Pulmonary artery endothelial cell (primary cell): ENCODE data around the gene NDC1. TPM values are rescaled to one million over a fixed set of nuclear protein-coding genes. Genes with fewer than 3 reads are reported as not detected.
"Not testable (repeated sequence)": the region's sequence is repeated elsewhere in the genome, so short reads cannot be mapped to it uniquely, and the experiment has no call there.

Experiments
- DNase-seq: peaks from one replicate; pipeline ENCODE4 v3.0.0-alpha.2; 2011; ENCODE audit warnings: low read depth, low spot score
- total RNA-seq: library from RNA; depleted of rRNA; stranded (reverse); fragments of >200 nt; gene quantifications from 2 replicates; pipeline ENCODE4 v1.2.3, GENCODE V29; 2014

NDC1 gene
- total RNA-seq, 1 donor from 2014 or later, result 29.7 TPM

DNA sequence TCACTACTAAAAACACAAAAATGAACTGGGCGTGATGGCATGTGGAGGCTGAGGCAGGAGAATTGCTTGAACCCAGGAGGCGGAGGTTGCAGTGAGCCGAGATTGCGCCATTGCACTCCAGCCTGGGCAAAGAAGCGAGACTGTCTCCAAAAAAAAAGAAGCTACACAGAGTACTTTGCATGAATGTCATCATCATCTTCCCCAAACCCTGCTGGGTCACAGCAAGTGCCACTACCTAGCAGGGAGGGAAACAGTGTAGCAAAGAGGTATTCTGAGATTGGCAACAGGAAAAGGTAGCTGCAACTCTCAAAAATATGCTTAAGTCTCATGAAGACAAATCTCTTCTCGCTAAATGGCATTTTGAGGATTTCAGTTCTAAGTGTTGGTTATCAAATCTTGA is 12.8 kb downstream of the NDC1 start:
- no peak for DNase-seq

DNA sequence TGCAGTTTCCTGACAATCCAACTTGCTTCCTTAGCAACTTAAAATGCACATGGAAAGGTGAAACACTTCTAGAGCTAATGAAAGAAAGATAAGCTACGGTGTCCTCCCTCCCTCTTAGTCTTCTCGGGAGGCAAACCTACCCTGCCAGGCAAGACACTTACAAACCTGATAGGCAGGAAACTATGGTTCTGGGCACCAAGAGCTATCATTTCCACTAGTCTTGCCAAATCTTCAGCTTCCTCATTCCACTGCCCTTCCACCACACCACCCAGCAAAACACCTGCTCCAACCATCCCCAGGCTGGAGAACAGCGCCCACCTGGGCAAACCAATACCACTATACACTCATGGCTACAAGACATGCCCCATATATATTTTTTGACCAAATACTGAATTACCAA is 15.2 kb downstream of the NDC1 start:
- no peak for DNase-seq

DNA sequence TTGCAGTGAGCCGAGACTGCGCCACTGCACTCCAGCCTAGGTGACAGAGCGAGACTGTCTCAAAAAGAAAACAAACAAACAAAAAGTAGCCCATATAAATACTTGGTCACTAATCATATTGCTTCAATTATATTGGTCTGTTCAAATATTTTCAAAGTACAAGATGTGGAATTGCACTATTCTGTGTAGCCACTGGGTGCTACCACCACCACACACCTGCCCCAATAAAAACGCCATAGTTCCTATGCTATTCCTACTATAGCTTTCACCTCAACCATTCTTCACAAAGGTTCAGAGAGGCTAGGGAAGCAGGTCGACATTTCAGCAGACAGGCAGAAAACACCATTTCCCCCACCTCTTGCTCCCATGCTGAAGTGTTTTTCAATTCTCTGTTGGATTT is 16.7 kb downstream of the NDC1 start:
- no peak for DNase-seq

DNA sequence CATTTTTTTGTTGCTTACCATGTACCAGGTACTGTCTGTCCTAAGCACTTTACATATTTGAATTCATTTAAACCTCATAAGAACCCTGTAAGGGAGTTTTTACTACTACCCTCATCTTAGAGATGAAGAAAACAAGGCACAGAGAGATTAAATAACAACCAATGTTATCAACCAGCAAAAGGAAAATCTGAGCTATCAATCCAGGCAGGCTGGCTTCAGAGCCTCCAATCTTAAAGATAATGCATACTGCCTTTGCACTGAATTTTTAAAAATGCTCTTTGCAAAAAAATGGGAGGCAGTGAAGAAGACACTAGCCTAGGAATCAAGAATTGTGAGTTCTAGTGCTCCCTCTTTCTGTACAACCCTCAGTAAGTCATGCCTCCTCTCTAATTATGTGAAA is 18.7 kb downstream of the NDC1 start:
- DNase-seq, result no peak

DNA sequence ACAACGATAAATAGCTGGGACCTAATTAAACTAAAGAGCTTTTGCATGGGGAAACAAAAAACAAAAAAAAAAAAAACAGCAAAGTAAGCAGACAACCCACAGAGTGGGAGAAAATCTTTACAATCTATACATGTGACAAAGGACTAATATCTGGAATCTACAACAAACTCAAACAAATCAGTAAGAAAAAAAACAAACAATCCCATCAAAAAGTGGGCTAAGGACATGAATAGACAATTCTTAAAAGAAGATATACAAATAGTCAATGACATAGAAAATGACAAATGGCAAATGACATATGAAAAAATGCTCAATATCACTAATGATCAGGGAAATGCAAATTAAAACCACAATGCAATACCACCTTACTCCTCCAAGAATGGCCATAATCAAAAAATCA is 21.5 kb downstream of the NDC1 start:
- not testable (repeated sequence) for DNase-seq

DNA sequence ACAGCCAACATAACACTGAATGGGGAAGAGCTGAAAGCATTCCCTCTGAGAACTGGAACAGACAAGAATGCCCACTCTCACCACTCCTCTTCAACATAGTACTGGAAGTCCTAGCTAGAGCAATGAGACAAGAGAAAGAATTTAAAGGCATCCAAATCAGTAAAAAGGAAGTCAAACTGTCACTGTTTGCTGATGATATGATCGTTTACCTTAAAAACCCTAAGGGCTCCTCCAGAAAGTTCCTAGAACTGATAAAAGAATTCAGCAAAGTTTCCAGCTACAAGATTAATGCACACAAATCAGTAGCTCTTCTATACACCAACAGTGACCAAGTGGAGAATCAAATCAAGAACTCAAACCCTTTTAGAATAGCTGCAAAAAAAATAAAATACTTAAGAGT is 22.6 kb downstream of the NDC1 start:
- not testable (repeated sequence) for DNase-seq

DNA sequence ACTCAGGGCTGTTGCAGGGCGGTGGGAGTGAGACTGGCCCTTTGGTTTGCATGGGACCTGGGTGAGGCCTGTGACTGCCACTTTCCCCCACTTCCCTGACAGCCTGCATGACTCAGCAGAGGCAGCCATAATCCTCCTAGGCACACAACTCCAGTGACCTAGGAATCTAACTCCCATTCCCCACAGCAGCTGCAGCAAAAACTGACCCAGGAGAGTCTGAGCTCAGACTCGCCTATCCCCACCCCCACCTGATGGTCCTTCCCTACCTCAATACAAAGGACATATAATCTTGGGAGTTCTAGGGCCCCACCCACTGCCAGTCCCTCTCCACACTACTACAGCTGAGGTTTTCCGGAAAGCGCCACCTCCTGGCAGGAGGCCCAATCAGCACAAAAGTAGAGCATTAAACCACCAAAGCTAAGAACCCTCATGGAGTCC is 26.7 kb downstream of the NDC1 start:
- DNase-seq, result no peak

DNA sequence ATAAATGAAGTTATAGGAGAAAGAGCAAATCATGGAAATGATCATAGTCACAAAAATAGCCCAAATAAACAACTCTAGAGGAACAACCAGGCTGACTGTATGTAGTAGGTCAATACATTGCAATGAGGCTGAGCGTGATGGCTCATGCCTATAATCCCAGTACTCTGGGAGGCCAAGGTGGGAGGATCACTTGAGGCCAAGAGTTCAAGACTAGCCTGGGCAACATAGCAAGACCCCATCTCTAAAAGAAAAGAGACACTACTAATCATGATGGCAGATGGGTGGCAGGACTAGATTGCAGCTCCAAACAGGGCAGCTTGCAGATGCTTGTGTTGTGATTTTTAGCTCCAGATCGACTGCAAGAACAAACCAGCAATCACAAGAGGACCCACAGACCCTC is 27.6 kb downstream of the NDC1 start:
- DNase-seq, result no peak

DNA sequence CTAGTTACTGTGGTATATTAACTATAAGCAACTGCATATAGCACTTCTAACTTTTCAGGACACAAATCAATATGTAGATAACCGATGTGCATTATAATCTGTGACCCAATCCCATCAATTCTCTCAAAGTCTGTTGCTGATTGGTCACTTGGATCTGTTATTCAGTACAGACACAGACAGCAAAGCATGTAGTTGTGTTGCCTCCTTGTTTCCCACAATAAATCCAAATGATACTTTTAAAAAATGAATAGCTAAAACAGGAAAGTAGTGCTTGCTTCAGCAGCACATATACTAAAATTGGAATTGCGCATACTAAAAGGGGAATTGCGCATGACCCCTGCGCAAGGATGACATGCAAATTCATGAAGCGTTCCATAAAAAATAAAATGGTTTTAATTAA is 28.1 kb downstream of the NDC1 start:
- DNase-seq, result no peak

DNA sequence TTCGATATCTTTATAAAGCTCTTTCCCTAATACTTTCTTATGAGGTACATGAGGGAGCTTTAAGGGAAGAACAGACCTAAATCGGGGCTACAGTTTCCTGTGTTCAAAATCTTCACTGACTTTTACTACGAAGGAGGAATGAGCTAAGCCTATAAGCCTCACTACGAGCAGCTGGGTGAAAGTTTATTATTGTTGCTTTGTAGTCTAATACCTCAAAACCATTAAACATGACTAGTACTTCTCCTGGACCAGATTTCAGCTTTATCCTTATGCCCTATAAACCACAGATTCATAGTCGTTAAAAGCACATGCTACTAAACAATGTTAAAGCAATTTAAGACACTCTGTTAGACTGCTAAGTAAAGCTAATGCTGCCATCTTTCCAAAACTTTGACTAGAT is 30.2 kb downstream of the NDC1 start:
- DNase-seq, result no peak

DNA sequence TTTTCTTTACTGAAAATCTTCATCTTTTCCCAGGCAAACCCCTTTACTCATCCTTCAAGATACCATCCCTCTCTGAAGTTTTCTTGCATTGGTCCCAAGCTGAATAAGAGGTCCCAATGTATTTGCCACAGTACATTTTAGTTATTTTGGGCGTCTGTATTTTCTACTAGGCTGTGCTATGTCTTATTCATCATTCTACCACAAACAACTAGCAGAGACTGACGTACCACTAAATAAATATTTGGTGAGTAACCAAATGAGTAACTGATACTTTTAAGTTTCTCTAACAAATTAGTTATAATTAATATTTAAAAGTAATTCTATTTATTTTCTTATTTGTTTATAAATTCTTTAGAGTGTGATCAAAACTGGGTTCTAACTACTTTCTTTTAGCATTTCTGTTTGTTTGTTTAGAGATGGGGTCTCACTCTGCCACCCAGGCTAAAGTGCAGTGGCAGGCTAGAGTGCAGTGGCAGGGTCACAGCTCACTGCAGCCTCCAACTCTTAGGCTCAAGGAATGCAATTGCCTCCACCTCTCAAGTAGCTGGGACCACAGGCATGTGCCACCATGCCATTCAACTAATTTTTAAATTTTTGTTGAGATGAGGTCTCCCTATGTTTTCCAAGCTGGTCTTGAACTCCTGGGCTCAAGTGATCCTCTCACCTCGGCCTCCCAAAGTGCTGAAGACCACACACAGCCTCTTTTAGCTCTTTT is 33.1 kb downstream of the NDC1 start:
- DNase-seq, result no peak

DNA sequence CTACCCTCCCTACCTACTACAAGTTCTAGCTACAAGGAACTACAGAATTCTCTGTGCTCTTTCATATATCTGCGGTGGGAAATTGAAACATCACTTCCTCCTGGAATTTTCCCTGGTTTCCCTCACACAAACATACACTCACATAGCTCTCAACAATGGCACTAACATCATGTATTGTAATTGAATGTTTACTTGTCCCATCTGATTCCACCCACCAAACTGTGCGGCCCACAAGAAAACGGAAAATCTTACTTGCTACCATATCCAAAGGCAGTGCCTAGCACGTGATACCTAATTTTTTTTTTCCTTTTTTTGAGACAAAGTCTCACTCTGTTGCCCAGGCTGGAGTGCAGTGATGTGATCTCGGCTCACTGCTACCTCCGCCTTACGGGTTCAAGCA is 33.9 kb downstream of the NDC1 start:
- no peak for DNase-seq

DNA sequence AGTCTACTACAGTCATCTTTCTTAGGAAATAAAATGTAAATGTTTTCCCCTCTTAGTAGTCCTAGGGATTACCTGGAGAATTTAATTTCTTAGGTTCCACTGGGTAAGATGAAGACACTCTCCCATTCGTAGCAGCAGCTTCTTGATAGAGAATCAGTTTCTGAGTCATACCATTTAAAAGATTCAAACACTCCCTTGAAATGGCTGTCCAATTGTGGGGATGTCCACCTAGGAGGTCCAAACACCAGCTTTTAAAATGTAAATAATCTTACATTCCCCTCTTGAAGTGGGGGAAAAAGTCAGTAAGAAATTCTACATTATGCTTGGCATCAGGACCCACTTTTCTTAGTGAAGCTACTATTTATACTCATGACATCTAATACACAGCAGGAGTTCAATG is 37.5 kb downstream of the NDC1 start:
- no peak for DNase-seq

DNA sequence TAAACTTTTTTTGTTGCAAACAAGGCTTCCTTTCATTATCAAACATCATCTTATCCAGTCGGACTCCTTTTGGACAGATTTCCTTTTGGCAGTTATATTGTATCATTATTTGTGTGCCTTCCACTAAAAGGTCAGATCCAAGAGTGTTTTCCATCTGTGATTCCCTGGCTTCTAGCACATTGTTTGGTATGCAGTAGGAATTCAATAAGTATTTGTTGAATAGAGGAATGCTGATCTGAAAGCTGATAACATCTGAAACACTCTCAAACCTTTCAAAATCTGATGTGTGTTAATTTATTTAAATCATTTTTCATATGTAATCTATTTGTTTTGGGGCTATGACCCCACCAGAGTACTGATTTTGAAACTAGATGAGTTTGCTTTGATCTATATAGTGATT is 39.0 kb downstream of the NDC1 start:
- peak; percentile 43 for DNase-seq

DNA sequence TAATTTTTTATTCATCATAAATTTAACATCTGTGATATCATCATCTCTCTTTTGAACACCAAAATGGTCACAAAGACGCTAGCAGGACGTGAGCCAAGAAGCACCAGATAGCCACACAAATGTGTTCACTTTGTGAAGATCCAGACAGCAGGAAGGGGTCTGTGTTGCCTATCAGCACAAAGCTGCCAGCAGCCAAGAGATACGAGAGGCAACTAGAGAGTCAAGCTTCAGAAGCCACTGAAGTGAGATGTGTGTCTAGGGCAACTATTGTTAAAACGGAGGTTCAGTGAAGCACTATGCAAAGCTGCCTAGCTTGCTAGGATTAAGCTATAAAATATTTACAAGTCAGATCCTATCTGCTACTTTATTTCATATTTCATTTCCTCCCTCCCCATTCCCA is 45.3 kb downstream of the NDC1 start:
- no peak for DNase-seq

DNA sequence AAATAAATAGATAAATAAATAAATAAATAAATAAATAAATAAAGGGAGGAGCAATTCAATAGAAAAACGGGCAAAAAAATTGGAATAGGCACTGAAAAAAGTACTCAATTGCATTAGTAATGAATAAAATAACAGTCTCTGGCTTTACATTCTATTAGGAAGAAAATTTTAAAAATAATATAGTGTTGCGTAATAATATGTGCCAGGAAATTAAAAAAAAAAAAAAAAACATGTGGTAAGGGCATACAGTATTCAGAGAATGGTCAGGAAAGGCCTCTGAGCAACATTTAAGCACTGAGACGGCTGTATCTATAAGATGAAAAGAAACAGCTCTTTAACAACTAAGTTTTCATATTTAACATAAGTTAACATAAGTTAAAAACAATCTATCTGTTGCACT is 50.4 kb downstream of the NDC1 start:
- DNase-seq, result no peak

DNA sequence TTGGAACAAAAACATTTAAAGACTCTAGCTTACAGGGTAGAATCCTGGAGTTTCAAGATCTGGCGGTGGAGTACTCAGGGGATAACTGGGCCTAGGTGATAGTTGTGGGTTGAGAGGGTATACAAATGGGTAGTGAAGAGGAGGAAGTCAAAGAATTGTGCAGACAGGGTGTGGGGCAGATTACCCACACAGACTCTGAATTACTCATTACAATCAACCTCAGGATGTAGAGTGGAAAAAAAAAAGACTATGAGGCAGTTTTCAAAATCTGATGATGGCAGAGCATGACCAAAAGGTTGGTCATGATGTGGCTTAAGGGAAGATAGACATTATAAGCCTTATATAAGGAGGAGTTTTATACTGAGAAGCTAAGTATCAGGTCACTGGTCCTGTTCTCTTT is 55.0 kb downstream of the NDC1 start:
- no peak for DNase-seq

DNA sequence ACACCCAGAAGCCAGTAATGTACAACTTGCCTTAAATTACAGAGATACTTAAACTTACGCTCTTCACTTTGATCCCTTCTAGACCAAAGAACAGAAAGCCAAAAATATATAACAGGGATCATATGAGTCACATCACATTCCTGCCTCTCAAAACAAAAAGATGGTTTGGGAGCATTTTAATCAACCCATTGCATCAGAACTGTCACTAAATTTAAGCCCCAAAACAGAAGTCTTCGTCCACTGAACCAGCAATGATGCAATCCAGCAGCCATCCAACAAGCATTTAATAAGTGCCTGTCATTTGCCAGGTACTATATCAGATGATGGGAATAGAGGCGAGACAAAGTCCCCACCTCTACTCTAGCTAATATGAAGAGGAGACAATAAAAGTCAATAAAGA is 56.4 kb downstream of the NDC1 start:
- no peak for DNase-seq

DNA sequence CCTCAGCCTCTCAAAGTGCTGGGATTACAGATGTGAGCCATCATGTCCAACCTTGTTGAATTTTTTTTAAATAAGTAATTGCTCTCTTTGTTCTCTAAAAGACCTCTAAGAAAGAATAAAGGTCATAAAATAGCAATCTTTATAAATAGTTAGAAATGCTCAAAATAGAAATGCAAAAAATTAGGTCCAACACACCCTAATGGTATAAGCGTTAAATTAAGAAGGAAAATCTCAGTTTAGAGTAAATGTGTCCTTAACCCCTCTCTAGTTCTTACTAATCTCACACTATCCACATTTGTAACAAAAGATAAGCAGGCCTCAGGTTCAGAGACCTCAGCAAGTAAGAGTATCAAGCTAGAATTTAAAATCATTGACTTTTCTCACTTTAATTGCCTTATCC is 60.8 kb downstream of the NDC1 start:
- no peak for DNase-seq

DNA sequence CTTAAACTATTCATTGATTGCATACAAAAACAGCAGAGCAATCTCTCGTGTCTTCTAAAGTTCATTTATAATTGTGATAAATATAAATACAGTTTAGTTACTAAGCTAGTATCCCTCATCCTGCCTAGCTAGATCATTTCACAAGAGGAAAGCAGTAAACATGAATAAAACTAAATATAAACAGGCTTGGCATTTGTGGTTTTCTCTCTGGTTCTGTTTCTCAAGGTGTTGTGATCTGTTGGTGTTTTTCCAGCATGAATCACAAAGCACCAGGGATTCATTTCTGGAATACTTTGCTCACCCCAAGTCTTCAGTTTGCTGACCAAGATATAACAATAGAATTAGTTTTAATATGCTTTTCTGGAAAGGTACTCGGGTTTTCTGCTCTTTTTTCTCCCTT is 66.4 kb downstream of the NDC1 start:
- DNase-seq, result no peak

DNA sequence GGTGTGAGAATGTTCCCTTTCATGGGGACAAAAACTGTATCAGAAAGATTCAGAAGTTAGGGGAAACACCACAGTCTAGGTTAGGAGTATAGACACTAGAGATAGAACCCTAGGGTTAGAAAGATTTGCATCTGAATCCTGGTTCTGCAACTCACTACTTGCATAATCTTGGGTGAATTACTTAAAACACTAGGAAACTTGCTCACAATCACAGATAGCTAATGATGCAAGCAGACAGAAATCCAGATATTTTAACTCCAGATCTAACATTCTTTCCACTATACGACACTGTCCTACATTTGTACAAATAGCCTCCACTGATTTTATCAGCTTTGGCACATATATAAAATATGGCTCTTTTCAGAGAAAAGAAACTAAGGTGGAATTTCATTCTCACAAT is 68.3 kb downstream of the NDC1 start:
- DNase-seq, result no peak

DNA sequence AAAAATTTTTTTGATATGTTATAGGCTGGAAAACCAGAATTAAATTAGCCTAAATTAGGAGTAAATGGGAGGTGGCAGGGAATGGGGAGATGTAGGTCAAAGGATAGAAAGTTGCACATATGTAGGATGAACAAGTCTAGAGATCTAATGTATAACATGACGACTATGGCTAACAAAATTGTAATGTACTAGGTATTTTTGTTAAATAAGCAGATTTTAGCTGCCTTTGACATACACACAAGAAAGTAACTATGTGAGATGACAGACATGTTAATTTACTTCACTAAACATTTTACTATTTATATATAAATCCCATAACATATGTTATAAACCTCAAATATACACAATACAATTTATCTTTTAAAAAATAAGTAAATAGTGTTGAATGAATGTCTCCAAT is 68.9 kb downstream of the NDC1 start:
- DNase-seq, result no peak

DNA sequence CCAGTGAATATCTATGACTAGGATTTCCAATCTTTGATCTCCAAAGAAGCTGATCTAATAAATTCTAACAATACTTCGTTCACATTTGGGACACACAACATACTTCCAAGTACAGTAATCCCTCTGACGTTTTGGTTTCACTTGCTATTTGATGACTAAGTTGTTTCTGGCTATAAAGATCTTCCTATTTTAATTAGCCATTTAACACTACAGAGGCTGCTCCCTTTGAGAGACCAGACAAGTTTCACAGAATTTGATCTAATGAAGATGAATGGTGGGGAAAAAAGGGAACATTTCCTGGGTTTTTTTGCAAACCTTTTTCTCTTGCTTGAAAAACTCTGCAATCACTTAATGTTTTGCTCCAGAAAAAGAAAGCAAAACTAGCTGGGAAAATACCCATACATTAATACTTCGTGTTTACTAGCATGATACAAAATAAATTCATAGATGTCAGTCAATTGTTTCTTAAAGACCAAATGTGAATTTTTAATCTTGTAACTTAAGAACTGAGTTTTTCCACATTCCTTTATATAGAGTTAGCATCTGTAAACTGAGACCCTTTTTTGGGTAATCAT is 71.2 kb downstream of the NDC1 start:
- DNase-seq, result peak; percentile 7
